Measurements from ENCODE around the gene UTS2R.
"Not testable (repeated sequence)": the region's sequence is repeated elsewhere in the genome, so short reads cannot be mapped to it uniquely, and the experiment has no call there.

UTS2R gene

GRCh38 chr17:82375359-82376041 lies 3.9 kb downstream of the UTS2R start:
- DNase-seq (ENCODE audit: low read depth, low spot score), result no peak

GRCh38 chr17:82376042-82376730 lies 4.6 kb downstream of the UTS2R start:
- no peak for DNase-seq (ENCODE audit: low read depth, low spot score)

GRCh38 chr17:82377294-82377693 lies 5.7 kb downstream of the UTS2R start:
- not testable (repeated sequence) for DNase-seq (ENCODE audit: low read depth, low spot score)

GRCh38 chr17:82377924-82378740 lies 6.6 kb downstream of the UTS2R start:
- DNase-seq (ENCODE audit: low read depth, low spot score), result no peak

GRCh38 chr17:82378741-82379021 lies 7.1 kb downstream of the UTS2R start:
- no peak for DNase-seq (ENCODE audit: low read depth, low spot score)

GRCh38 chr17:82380860-82381702 lies 9.5 kb downstream of the UTS2R start:
- no peak for DNase-seq (ENCODE audit: low read depth, low spot score)

- DNase-seq (ENCODE audit: low read depth, low spot score), result not testable (repeated sequence)
These were observed 10.1 kb downstream of the UTS2R start for GRCh38 chr17:82381703-82382009.

- DNase-seq (ENCODE audit: low read depth, low spot score), result not testable (repeated sequence)
These were observed 10.8 kb downstream of the UTS2R start for GRCh38 chr17:82382220-82382932.

GRCh38 chr17:82382933-82383255 lies 11.3 kb downstream of the UTS2R start:
- no peak for DNase-seq (ENCODE audit: low read depth, low spot score)

- DNase-seq (ENCODE audit: low read depth, low spot score), result no peak
These were observed 11.8 kb downstream of the UTS2R start for GRCh38 chr17:82383411-82383810.

GRCh38 chr17:82384051-82384729 lies 12.6 kb downstream of the UTS2R start:
- no peak for DNase-seq (ENCODE audit: low read depth, low spot score)

- DNase-seq (ENCODE audit: low read depth, low spot score), result no peak
These were observed 13.3 kb downstream of the UTS2R start for GRCh38 chr17:82384730-82385481.

GRCh38 chr17:82385559-82386254 lies 14.1 kb downstream of the UTS2R start:
- no peak for DNase-seq (ENCODE audit: low read depth, low spot score)

GRCh38 chr17:82386255-82386831 lies 14.8 kb downstream of the UTS2R start:
- DNase-seq (ENCODE audit: low read depth, low spot score), result no peak

- DNase-seq (ENCODE audit: low read depth, low spot score), result no peak
These were observed 15.5 kb downstream of the UTS2R start for GRCh38 chr17:82386881-82387704.

- DNase-seq (ENCODE audit: low read depth, low spot score), result no peak
These were observed 16.1 kb downstream of the UTS2R start for GRCh38 chr17:82387705-82388106.

GRCh38 chr17:82388223-82388921 lies 16.8 kb downstream of the UTS2R start:
- DNase-seq (ENCODE audit: low read depth, low spot score), result no peak

GRCh38 chr17:82388922-82389283 lies 17.3 kb downstream of the UTS2R start:
- DNase-seq (ENCODE audit: low read depth, low spot score), result no peak
